Esophagus (tissue), 2 donors: Measurements from ENCODE around the gene SATB2. TPM values are rescaled to one million over a fixed set of nuclear protein-coding genes. Genes with fewer than 3 reads are reported as not detected.

Experiments used
- H3K27ac ChIP-seq, 2 donors: one replicate each; pipeline ENCODE4 v1.5.1; 2013; ENCODE audit warnings: low read depth in 2 of 2, mild to moderate bottlenecking in 2 of 2, inconsistent platforms in 1 of 2, low read length in 1 of 2, moderate library complexity in 1 of 2
- H3K27me3 ChIP-seq, 2 donors: one replicate each; pipeline ENCODE4 v1.6.1; 2013; ENCODE audit warnings: low read length in 2 of 2, control low read depth in 1 of 2, mild to moderate bottlenecking in 1 of 2; ENCODE audit not compliant: insufficient read depth in 2 of 2, control insufficient read depth in 1 of 2
- H3K36me3 ChIP-seq, 2 donors: one replicate each; pipeline ENCODE4 v1.6.1; 2013; ENCODE audit warnings: low read length in 1 of 2; ENCODE audit not compliant: control insufficient read depth in 2 of 2, insufficient read depth in 2 of 2
- H3K4me1 ChIP-seq, 2 donors: one replicate each; pipeline ENCODE4 v1.6.1; 2013; ENCODE audit warnings: low read length in 1 of 2; ENCODE audit not compliant: control insufficient read depth in 2 of 2, insufficient read depth in 2 of 2
- H3K4me3 ChIP-seq, 2 donors: one replicate each; pipeline ENCODE4 v1.5.1; 2013; ENCODE audit warnings: low read length in 2 of 2, mild to moderate bottlenecking in 2 of 2, low read depth in 1 of 2, moderate library complexity in 1 of 2
- H3K9me3 ChIP-seq, 2 donors: one replicate each; pipeline ENCODE4 v1.6.1; 2013; ENCODE audit warnings: mild to moderate bottlenecking in 2 of 2, low read depth in 1 of 2, low read length in 1 of 2, moderate library complexity in 1 of 2; ENCODE audit not compliant: control insufficient read depth in 2 of 2, insufficient read depth in 1 of 2
- WGBS, 2 donors: extraction: QIAGEN DNeasy Blood & Tissue Kit; methylation state at CpG; one replicate each; pipeline ENCODE4 v1.1.7; 2013; 5-methylcytosine and 5-hydroxymethylcytosine counted together
- polyA plus RNA-seq, 2 donors: library from polyadenylated mRNA; stranded (reverse); fragments of 200-250 nt; gene quantifications; one replicate each; pipeline ENCODE4 v1.2.3, GENCODE V29; 2013
- donor health status: healthy with polysubstance abuse.
- donor health status: Bipolar disorder and iron deficiency.

Gene SATB2
- polyA plus RNA-seq, 2 donors, result 0.33 to 0.57 TPM

GRCh38 chr2:199382091-199382490 lies 75.6 kb downstream of the SATB2 start:
- H3K4me1 ChIP-seq, result no peaks in the 10 kb centered on the region
- no peak overlapping the region for H3K4me3 ChIP-seq
- no peaks in the 10 kb centered on the region for H3K36me3 ChIP-seq
- no peak overlapping the region for H3K27ac ChIP-seq
- no peaks in the 10 kb centered on the region for H3K27me3 ChIP-seq
- no peaks in the 10 kb centered on the region for H3K9me3 ChIP-seq
- 31 to 39% methylated on average over 6 of the region's 6 CpGs for WGBS, 2 donors

GRCh38 chr2:199381531-199381930 lies 76.2 kb downstream of the SATB2 start:
- Histone ChIP-seq H3K27me3 (no peaks in the 10 kb centered on the region), H3K4me1 (no peaks in the 10 kb centered on the region), H3K9me3 (no peaks in the 10 kb centered on the region), H3K27ac (no peak overlapping the region), H3K4me3 (no peak overlapping the region), H3K36me3 (no peaks in the 10 kb centered on the region)
- 80 to 82% methylated on average over 6 of the region's 6 CpGs for WGBS, 2 donors

GRCh38 chr2:199378948-199379650 lies 78.6 kb downstream of the SATB2 start:
- Histone ChIP-seq H3K36me3 (no peaks in the 10 kb centered on the region), H3K4me3 (no peak overlapping the region), H3K27me3 (no peaks in the 10 kb centered on the region), H3K9me3 (no peaks in the 10 kb centered on the region), H3K27ac (no peak overlapping the region), H3K4me1 (no peaks in the 10 kb centered on the region)
- 93 to 99% methylated on average over 2 of the region's 2 CpGs for WGBS, 2 donors

- Histone ChIP-seq H3K36me3 (no peaks in the 10 kb centered on the region), H3K27ac (no peak overlapping the region), H3K27me3 (no peaks in the 10 kb centered on the region), H3K9me3 (no peaks in the 10 kb centered on the region), H3K4me1 (no peaks in the 10 kb centered on the region), H3K4me3 (no peak overlapping the region)
- WGBS, 2 donors, result 64 to 77% methylated on average over 6 of the region's 6 CpGs
These were observed 87.5 kb downstream of the SATB2 start for GRCh38 chr2:199370150-199370780.

GRCh38 chr2:199366406-199366805 lies 91.3 kb downstream of the SATB2 start:
- H3K4me1 ChIP-seq, result no peaks in the 10 kb centered on the region
- no peak overlapping the region for H3K27ac ChIP-seq
- no peaks in the 10 kb centered on the region for H3K9me3 ChIP-seq
- H3K4me3 ChIP-seq, result no peak overlapping the region
- no peaks in the 10 kb centered on the region for H3K27me3 ChIP-seq
- no peaks in the 10 kb centered on the region for H3K36me3 ChIP-seq
- WGBS, 2 donors, result 45 to 46% methylated on average over 2 of the region's 2 CpGs

GRCh38 chr2:199364153-199364552 lies 93.6 kb downstream of the SATB2 start:
- 57 to 58% methylated on average over 3 of the region's 3 CpGs for WGBS, 2 donors
- Histone ChIP-seq H3K27me3 (no peaks in the 10 kb centered on the region), H3K4me1 (no peaks in the 10 kb centered on the region), H3K4me3 (no peak overlapping the region), H3K9me3 (no peaks in the 10 kb centered on the region), H3K36me3 (no peaks in the 10 kb centered on the region), H3K27ac (no peak overlapping the region)

GRCh38 chr2:199356412-199356811 lies 101.3 kb downstream of the SATB2 start:
- H3K4me1 ChIP-seq, result no peaks in the 10 kb centered on the region
- H3K36me3 ChIP-seq, result no peaks in the 10 kb centered on the region
- H3K27ac ChIP-seq, result no peak overlapping the region
- H3K27me3 ChIP-seq, result no peaks in the 10 kb centered on the region
- WGBS, 2 donors, result 60 to 70% methylated on average over 5 of the region's 5 CpGs
- H3K9me3 ChIP-seq, result no peaks in the 10 kb centered on the region
- H3K4me3 ChIP-seq, result no peak overlapping the region

- H3K27ac ChIP-seq, result no peak overlapping the region
- 82 to 87% methylated on average over 7 of the region's 7 CpGs for WGBS, 2 donors
- no peak overlapping the region for H3K4me3 ChIP-seq
- H3K9me3 ChIP-seq, result no peaks in the 10 kb centered on the region
- H3K36me3 ChIP-seq, result no peaks in the 10 kb centered on the region
- no peaks in the 10 kb centered on the region for H3K4me1 ChIP-seq
- no peaks in the 10 kb centered on the region for H3K27me3 ChIP-seq
These were observed 108.9 kb downstream of the SATB2 start for GRCh38 chr2:199348871-199349270.

- H3K4me1 ChIP-seq, result no peaks in the 10 kb centered on the region
- no peak overlapping the region for H3K27ac ChIP-seq
- H3K36me3 ChIP-seq, result no peaks in the 10 kb centered on the region
- H3K9me3 ChIP-seq, result no peaks in the 10 kb centered on the region
- H3K27me3 ChIP-seq, result no peaks in the 10 kb centered on the region
- WGBS, 2 donors, result 59 to 65% methylated on average over 2 of the region's 2 CpGs
- no peak overlapping the region for H3K4me3 ChIP-seq
These were observed 113.7 kb downstream of the SATB2 start for GRCh38 chr2:199344012-199344411.

GRCh38 chr2:199342334-199342733 lies 115.4 kb downstream of the SATB2 start:
- H3K27ac ChIP-seq, result no peak overlapping the region
- H3K27me3 ChIP-seq, result no peaks in the 10 kb centered on the region
- H3K4me3 ChIP-seq, result no peak overlapping the region
- no peaks in the 10 kb centered on the region for H3K9me3 ChIP-seq
- no peaks in the 10 kb centered on the region for H3K4me1 ChIP-seq
- 66 to 78% methylated on average over 1 of the region's 1 CpG for WGBS, 2 donors
- H3K36me3 ChIP-seq, result no peaks in the 10 kb centered on the region
